Activated T-cell treated with anti-CD3 and anti-CD28 coated beads, Interleukin-2, amount 50 U/mL, for 4 hours (primary cell): ENCODE results near the gene KAZALD1. TPM values are rescaled to one million over a fixed set of nuclear protein-coding genes. Genes with fewer than 3 reads are reported as not detected.

Experiments
- ATAC-seq, 2 donors: fragments of 200-7000 bp; cut with Tn5 transposase; one replicate each; pipeline ENCODE4 v1.10.0; 2021
- DNase-seq: peaks from one replicate; pipeline ENCODE4 v3.0.0-alpha.2; 2020
- H3K27me3 Mint-ChIP-seq: one replicate; pipeline ENCODE4 v1.8.0; 2021; ENCODE audit warnings: low read depth, mixed read lengths
- H3K36me3 Mint-ChIP-seq: one replicate; pipeline ENCODE4 v1.8.0; 2022; ENCODE audit warnings: mixed read lengths; ENCODE audit not compliant: insufficient read depth
- H3K4me1 Mint-ChIP-seq: one replicate; pipeline ENCODE4 v1.8.0; 2021; ENCODE audit warnings: low read depth, mixed read lengths
- H3K4me3 Mint-ChIP-seq: one replicate; pipeline ENCODE4 v1.8.0; 2021; ENCODE audit warnings: mild to moderate bottlenecking, moderate library complexity, mixed read lengths
- H3K9me3 Mint-ChIP-seq: one replicate; pipeline ENCODE4 v1.8.0; 2021; ENCODE audit warnings: mixed read lengths
- total RNA-seq, 3 donors: library from RNA; stranded (reverse); gene quantifications; one replicate each; pipeline ENCODE4 v1.2.1, GENCODE V29; 2021

Gene KAZALD1
- total RNA-seq, 3 donors from 2014 or later = 0.19 TPM; not detected in 2

- no peak overlapping the region for H3K4me3 Mint-ChIP-seq
- ATAC-seq (peak; percentile 90 to 95), DNase-seq (peak; percentile 73)
- H3K9me3 Mint-ChIP-seq = no peaks in the 10 kb centered on the region
- H3K27me3 Mint-ChIP-seq = peaks cover 47% of the 10 kb centered on the region
- peaks cover 7% of the 10 kb centered on the region for H3K4me1 Mint-ChIP-seq
- H3K36me3 Mint-ChIP-seq = no peaks in the 10 kb centered on the region
These were observed 11.3 kb upstream of the KAZALD1 start for GRCh38 chr10:101050208-101051069.

GRCh38 chr10:101052285-101052684 lies 9.5 kb upstream of the KAZALD1 start:
- no peaks in the 10 kb centered on the region for H3K9me3 Mint-ChIP-seq
- ATAC-seq (no peak), DNase-seq (no peak)
- peaks cover 37% of the 10 kb centered on the region for H3K27me3 Mint-ChIP-seq
- H3K36me3 Mint-ChIP-seq = no peaks in the 10 kb centered on the region
- H3K4me1 Mint-ChIP-seq = peaks cover 7% of the 10 kb centered on the region
- no peak overlapping the region for H3K4me3 Mint-ChIP-seq

DNA sequence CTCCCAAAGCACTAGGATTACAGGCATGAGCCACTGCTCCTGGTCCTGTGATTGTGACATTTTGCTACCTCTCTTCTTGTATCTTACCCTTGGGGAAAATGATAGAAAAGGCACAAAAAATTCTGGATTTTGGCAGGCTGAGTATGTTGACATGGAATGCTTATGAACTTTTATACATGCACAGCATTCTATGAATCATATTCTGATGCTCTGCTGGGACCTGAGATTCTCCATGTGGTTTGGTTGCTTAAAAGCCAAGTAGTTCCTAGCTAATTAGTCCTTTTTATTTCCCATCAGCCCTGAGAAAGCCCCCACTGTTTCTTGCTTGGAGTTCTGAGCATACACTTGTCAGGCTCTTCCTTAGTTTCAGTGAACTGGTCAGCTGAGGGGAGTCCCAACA lies 8.3 kb upstream of the KAZALD1 start:
- DNase-seq = no peak
- no peak overlapping the region for H3K4me3 Mint-ChIP-seq
- H3K36me3 Mint-ChIP-seq = no peaks in the 10 kb centered on the region
- no peak for ATAC-seq
- H3K27me3 Mint-ChIP-seq = peaks cover 26% of the 10 kb centered on the region
- peaks cover 4% of the 10 kb centered on the region for H3K4me1 Mint-ChIP-seq
- no peaks in the 10 kb centered on the region for H3K9me3 Mint-ChIP-seq

GRCh38 chr10:101054351-101054750 lies 7.4 kb upstream of the KAZALD1 start:
- no peak overlapping the region for H3K4me3 Mint-ChIP-seq
- H3K36me3 Mint-ChIP-seq = no peaks in the 10 kb centered on the region
- DNase-seq (no peak), ATAC-seq (no peak)
- H3K27me3 Mint-ChIP-seq = peaks cover 17% of the 10 kb centered on the region
- H3K4me1 Mint-ChIP-seq = no peaks in the 10 kb centered on the region
- no peaks in the 10 kb centered on the region for H3K9me3 Mint-ChIP-seq

GRCh38 chr10:101054876-101055275 lies 6.9 kb upstream of the KAZALD1 start:
- Mint-ChIP-seq H3K4me1 (peaks cover 2% of the 10 kb centered on the region), H3K27me3 (peaks cover 12% of the 10 kb centered on the region), H3K36me3 (no peaks in the 10 kb centered on the region), H3K4me3 (no peak overlapping the region), H3K9me3 (no peaks in the 10 kb centered on the region)
- DNase-seq (no peak), ATAC-seq (no peak)

DNA sequence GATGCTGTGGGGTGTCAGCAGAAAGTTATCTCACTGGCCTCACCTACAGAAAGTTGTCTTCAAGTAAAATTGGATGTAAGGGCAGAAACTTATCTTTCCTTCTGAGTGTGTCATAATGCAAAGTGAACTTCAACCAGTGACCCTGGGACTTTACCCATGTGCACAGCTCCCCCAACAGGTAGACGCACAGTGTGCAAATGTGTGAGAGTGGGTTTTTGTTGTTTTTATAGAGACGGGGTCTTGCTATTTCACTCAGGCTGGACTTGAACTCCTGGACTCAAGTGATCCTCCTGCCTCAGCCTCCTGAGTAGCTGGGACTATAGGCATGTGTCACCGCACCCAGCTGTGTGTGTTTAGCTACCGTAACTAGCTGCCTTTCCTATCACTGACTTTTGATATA lies 6.4 kb upstream of the KAZALD1 start:
- H3K4me1 Mint-ChIP-seq = peaks cover 5% of the 10 kb centered on the region
- no peaks in the 10 kb centered on the region for H3K36me3 Mint-ChIP-seq
- no peak for DNase-seq
- H3K4me3 Mint-ChIP-seq = no peak overlapping the region
- peaks cover 10% of the 10 kb centered on the region for H3K27me3 Mint-ChIP-seq
- H3K9me3 Mint-ChIP-seq = no peaks in the 10 kb centered on the region
- ATAC-seq = no peak

DNA sequence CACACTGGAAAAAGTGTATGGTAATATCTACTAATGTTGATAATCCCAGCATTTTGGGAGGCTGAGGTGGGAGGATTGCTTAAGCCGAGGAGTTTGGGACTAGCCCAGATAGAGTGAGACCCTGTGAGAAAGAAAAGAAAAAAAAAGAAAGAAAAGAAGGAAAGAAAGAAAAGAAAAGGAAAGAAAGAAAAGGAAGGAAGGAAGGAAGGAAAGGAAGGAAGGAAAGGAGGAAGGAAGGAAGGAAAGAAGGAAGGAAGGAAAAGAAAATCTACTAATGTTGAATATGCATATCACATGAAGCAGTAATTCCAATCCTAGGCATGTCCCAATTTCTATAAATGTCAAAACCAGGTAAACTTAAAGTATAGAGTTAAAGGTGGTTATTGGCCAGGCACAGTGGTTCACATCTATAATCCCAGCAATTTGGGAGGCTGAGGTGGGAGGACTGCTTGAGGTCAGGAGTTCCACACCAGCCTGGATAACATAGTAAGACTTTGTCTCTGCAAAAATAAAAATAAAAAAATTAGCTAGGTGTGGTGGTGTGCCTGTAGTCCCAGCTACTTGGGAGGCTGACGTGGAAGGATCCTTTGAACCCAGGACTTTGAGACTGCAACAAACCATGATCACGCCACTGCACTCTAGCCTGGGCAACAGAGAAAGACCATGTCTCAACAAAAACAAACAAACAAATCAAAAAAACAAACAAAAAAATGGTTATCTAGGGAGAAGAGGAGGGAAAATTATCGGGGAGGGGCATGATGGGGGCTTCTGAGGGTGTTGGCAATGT lies 5.2 kb upstream of the KAZALD1 start:
- no peak overlapping the region for H3K4me3 Mint-ChIP-seq
- H3K4me1 Mint-ChIP-seq = peaks cover 9% of the 10 kb centered on the region
- DNase-seq (no peak), ATAC-seq (no peak)
- no peaks in the 10 kb centered on the region for H3K27me3 Mint-ChIP-seq
- H3K36me3 Mint-ChIP-seq = no peaks in the 10 kb centered on the region
- no peaks in the 10 kb centered on the region for H3K9me3 Mint-ChIP-seq

DNA sequence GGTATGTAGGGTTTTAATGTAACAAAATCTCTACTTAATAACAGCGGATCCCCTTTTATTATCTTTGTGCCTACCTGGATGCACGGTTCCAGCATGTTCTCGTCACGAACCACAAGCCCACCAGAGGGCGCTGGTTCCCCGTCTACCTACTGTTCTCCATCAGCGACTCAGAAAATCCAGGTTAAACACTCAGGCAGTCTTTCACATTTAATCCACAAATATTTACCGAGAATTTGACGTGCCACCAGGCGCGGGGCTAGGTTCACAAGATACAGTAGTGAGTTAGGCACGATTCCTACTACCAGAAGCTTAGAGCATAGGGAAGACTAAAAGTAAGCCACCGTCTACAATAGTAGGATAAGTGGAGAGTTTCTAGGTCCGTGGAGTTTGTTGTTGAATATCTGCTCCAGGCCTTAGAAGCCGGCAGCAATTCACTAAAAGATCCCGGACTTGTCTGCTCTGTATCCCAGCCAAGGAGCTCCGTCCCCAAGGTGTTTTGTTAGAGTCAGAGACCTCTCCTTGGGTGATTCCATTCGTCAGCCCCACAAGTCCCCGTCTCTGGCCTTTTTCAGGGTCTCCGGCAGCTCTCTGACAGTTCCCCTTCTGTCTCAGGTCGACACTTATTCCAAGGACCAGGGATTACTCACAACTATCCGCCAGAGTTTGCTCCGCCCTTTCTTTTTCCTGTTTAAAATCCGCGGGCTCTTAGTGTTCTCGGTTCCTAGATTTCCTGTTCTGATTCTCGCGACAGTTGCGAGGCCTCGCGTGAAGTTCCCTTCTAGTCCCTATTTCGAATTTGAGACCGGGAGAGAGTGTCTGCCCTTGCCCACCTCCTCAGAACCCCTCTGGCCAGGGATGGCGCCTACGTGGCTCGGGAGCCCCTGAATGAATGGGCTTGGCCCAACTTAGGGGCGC lies 1.5 kb upstream of the KAZALD1 start:
- peaks cover 19% of the 10 kb centered on the region for H3K27me3 Mint-ChIP-seq
- ATAC-seq (peak; percentile 74 to 81), DNase-seq (peak; percentile 89)
- H3K4me1 Mint-ChIP-seq = peaks cover 25% of the 10 kb centered on the region
- no peaks in the 10 kb centered on the region for H3K9me3 Mint-ChIP-seq
- H3K4me3 Mint-ChIP-seq = peak overlapping the region; percentile 95
- H3K36me3 Mint-ChIP-seq = no peaks in the 10 kb centered on the region

DNA sequence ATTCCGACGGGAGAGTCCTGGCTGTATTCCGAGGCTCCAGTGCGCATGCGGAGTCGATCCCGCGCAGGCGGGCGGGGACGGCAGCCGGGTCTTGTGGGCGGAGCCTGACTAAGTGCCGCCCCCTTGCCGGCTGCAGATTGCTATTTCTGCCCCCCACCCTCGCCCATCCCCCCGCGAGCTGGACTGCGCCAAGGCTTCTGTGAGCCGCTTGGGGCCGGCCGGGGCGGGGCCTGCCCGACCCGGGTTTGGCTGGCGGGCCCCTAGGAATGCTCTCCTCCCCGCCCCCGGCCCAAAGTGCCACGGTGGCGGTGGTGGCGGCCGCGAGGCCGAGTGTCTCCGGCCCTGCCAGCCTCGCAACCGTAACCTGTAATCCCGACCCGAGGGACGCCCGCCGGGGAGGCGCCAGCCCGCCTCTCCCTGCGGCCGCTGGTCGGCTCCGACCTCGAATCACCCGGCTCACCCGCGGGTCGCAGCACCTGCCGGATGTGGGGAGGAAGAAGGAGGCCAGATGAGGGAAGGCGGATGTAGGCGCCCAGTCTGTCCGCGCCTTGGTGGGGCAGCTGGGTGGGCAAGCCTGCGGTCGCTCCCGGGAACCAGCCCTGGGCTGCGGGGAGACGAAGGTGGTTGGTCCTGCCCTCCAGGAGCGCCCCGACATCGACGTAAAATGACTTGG lies 702 bp upstream of the KAZALD1 start:
- peaks cover 27% of the 10 kb centered on the region for H3K27me3 Mint-ChIP-seq
- ATAC-seq = peak; percentile 76 to 78
- no peaks in the 10 kb centered on the region for H3K36me3 Mint-ChIP-seq
- H3K4me3 Mint-ChIP-seq = peak overlapping the region; percentile 95
- no peaks in the 10 kb centered on the region for H3K9me3 Mint-ChIP-seq
- peaks cover 28% of the 10 kb centered on the region for H3K4me1 Mint-ChIP-seq
- peak; percentile 87 for DNase-seq

- Mint-ChIP-seq H3K27me3 (peaks cover 37% of the 10 kb centered on the region), H3K9me3 (no peaks in the 10 kb centered on the region), H3K4me1 (peaks cover 30% of the 10 kb centered on the region), H3K36me3 (no peaks in the 10 kb centered on the region), H3K4me3 (peak overlapping the region; percentile 65)
- DNase-seq (peak; percentile 47), ATAC-seq (peak; percentile 46 to 48)
These were observed 652 bp downstream of the KAZALD1 start for GRCh38 chr10:101062232-101063049.

DNA sequence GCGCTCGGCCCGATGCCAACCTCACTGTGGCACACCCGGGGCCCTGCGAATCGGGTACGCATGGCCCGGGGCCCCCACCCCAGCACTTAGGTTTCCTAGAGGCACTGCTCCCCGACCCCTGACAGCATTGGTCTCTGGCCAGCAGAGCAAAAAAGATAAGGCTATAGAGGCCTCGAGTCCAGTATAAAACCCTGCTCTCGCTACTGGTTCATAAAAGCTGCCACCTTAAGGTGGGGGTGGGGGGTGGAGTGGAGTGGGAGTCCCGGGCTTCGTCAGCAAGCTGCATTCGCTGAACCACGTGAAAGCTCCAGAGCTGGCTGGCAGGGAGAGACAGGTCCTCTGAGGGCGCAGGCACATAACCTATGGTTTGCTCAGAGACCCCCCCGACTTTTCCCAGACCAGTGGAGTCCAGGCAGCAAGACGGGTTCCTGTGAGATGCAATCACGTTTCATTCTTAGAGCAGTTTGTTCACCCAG lies 1.3 kb downstream of the KAZALD1 start:
- DNase-seq = no peak

DNA sequence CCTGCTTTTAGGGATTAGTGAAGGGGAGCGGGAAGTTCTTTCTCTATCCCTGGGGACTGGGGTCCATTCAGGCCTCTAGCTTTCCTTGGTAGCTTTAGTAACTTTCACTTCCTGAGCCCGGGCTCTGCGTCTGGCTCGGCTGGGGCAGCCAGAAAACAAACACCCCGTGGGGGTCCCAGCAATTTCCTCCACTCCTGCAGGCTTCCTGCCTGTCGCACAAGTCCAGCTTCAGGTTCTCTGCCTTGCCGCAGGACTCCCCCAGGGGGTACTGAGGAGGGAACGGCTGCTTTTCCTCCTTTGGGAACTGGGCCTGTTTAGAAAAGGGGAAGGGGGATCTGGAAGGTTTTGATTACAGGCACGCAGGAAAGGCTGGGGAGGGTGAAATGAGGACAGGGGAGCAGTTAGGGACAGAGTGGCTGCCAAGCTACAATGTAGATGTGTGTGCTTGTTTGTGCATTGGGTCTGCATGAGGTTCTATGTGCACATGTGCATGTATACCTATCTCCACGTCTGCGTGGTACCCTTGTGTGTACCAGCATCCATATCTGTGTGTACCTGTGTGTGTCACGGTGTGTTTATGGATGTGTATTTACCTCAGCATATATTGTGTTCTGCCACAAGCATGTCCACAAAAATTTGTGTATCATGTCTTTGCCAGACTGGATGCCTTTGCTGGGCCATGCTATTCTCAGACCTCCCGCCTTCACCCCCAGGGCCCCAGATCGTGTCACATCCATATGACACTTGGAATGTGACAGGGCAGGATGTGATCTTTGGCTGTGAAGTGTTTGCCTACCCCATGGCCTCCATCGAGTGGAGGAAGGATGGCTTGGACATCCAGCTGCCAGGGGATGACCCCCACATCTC lies 2.0 kb downstream of the KAZALD1 start:
- ATAC-seq (no peak), DNase-seq (no peak)
- no peaks in the 10 kb centered on the region for H3K36me3 Mint-ChIP-seq
- no peaks in the 10 kb centered on the region for H3K9me3 Mint-ChIP-seq
- no peak overlapping the region for H3K4me3 Mint-ChIP-seq
- peaks cover 33% of the 10 kb centered on the region for H3K4me1 Mint-ChIP-seq
- H3K27me3 Mint-ChIP-seq = peaks cover 42% of the 10 kb centered on the region

More for the DNA sequence above, 1.3 kb downstream of the KAZALD1 start:
- Mint-ChIP-seq H3K4me3 (no peak overlapping the region), H3K9me3 (no peaks in the 10 kb centered on the region), H3K36me3 (no peaks in the 10 kb centered on the region), H3K27me3 (peaks cover 42% of the 10 kb centered on the region), H3K4me1 (peaks cover 33% of the 10 kb centered on the region)
- ATAC-seq = no peak
